Hepatocyte (in vitro differentiated cells): ENCODE data around the gene DAP. TPM values are rescaled to one million over a fixed set of nuclear protein-coding genes. Genes with fewer than 3 reads are reported as not detected.

Experiments used
- DNase-seq: peaks from one replicate; pipeline ENCODE4 v3.0.0-alpha.2; 2016; ENCODE audit warnings: low spot score
- H2AFZ ChIP-seq: fragments of 200-600 bp; sonication (generic); 2 replicates; pipeline ENCODE4 v1.6.0; 2016; ENCODE audit warnings: antibody characterized with exemption, mild to moderate bottlenecking
- H3K27ac ChIP-seq: fragments of 200-600 bp; sonication (generic); 2 replicates; pipeline ENCODE4 v1.5.1; 2016; ENCODE audit warnings: mild to moderate bottlenecking
- H3K27me3 ChIP-seq: fragments of 200-600 bp; sonication (generic); 2 replicates; pipeline ENCODE4 v1.6.1; 2016
- H3K36me3 ChIP-seq: fragments of 200-600 bp; sonication (generic); replicated peaks from 2 replicates; pipeline ENCODE4 v1.5.1; 2016; ENCODE audit warnings: low read depth; ENCODE audit not compliant: insufficient read depth
- H3K4me1 ChIP-seq: fragments of 200-600 bp; sonication (generic); 2 replicates; pipeline ENCODE4 v1.5.1; 2016; ENCODE audit warnings: mild to moderate bottlenecking, moderate library complexity; ENCODE audit not compliant: insufficient read depth
- H3K4me2 ChIP-seq: fragments of 200-600 bp; sonication (generic); 2 replicates; pipeline ENCODE4 v1.6.0; 2016
- H3K4me3 ChIP-seq: fragments of 200-600 bp; sonication (generic); 2 replicates; pipeline ENCODE4 v1.5.1; 2016; ENCODE audit warnings: mild to moderate bottlenecking
- H3K79me2 ChIP-seq: fragments of 200-600 bp; sonication (generic); 2 replicates; pipeline ENCODE4 v1.6.0; 2017; ENCODE audit warnings: mild to moderate bottlenecking
- H3K9me2 ChIP-seq: fragments of 200-600 bp; sonication (generic); replicated peaks from 2 replicates; pipeline ENCODE4 v1.6.0; 2017; ENCODE audit warnings: mild to moderate bottlenecking; ENCODE audit not compliant: insufficient read depth
- H3K9me3 ChIP-seq: fragments of 200-600 bp; sonication (generic); 2 replicates; pipeline ENCODE4 v1.5.1; 2016; ENCODE audit warnings: low read depth, mild to moderate bottlenecking
- H4K20me1 ChIP-seq: fragments of 200-600 bp; sonication (generic); 2 replicates; pipeline ENCODE4 v1.6.0; 2016; ENCODE audit warnings: mild to moderate bottlenecking; ENCODE audit not compliant: insufficient read depth, poor library complexity, severe bottlenecking
- CTCF ChIP-seq: fragments of 200-600 bp; sonication (generic); IDR thresholded peaks from 2 replicates; pipeline ENCODE4 v1.5.1; 2016; ENCODE audit warnings: antibody characterized with exemption, mild to moderate bottlenecking; ENCODE audit not compliant: poor library complexity
- EZH2 ChIP-seq: fragments of 200-600 bp; sonication (generic); IDR thresholded peaks from 2 replicates; pipeline ENCODE4 v1.6.1; 2016; ENCODE audit warnings: antibody characterized with exemption, mild to moderate bottlenecking, borderline replicate concordance
- EZH2phosphoT487 ChIP-seq: fragments of 200-600 bp; sonication (generic); IDR thresholded peaks from one replicate; pipeline ENCODE4 v1.6.1; 2018; ENCODE audit warnings: antibody characterized with exemption, mild to moderate bottlenecking, low read depth, moderate library complexity; ENCODE audit not compliant: unreplicated experiment, severe bottlenecking
- whole genome bisulfite sequencing: methylation state at CpG from one replicate; pipeline ENCODE4 v1.1.6; 2016; ENCODE audit warnings: low lambda C conversion rate; ENCODE audit errors: missing lambda C conversion rate; 5-methylcytosine and 5-hydroxymethylcytosine counted together
- polyA plus RNA-seq: library from polyadenylated mRNA; unstranded; fragments of >200 nt; fragmentation: Nextera tagmentation; extraction: Ambion mirVana; gene quantifications from 2 replicates; pipeline ENCODE4 v1.2.1, GENCODE V29; 2016
- total RNA-seq: library from RNA; depleted of rRNA; stranded (reverse); fragments of >200 nt; gene quantifications from 2 replicates; pipeline ENCODE4 v1.2.3, GENCODE V29; 2014

DAP gene
- total and polyA plus RNA-seq, 2 experiments from 2014 or later = 74.8 to 196 TPM

GRCh38 chr5:10652606-10653005 lies 108.4 kb downstream of the DAP start:
- no peak overlapping the region for H3K27ac ChIP-seq
- 91% methylated on average over 8 of the region's 8 CpGs for WGBS
- H3K27me3 ChIP-seq = no peaks in the 10 kb centered on the region
- no peaks in the 10 kb centered on the region for H3K79me2 ChIP-seq
- no peak overlapping the region for H3K4me3 ChIP-seq
- no peaks in the 10 kb centered on the region for H3K9me3 ChIP-seq
- no peaks in the 10 kb centered on the region for H3K36me3 ChIP-seq
- DNase-seq = no peak
- H3K4me2 ChIP-seq = no peak overlapping the region
- H3K4me1 ChIP-seq = no peaks in the 10 kb centered on the region
- no peaks in the 10 kb centered on the region for H4K20me1 ChIP-seq
- no peak overlapping the region for H2AFZ ChIP-seq
- no peaks in the 10 kb centered on the region for H3K9me2 ChIP-seq
- TF ChIP-seq CTCF (no peak), EZH2 (no peak), EZH2phosphoT487 (no peak)

- DNase-seq = no peak
- WGBS = 94% methylated on average over 13 of the region's 13 CpGs
These were observed 108.9 kb downstream of the DAP start for GRCh38 chr5:10652151-10652550.

GRCh38 chr5:10649666-10650380 lies 111.2 kb downstream of the DAP start:
- no peak for DNase-seq
- WGBS = 98% methylated on average over 30 of the region's 68 CpGs
- no peaks in the 10 kb centered on the region for H3K9me3 ChIP-seq
- H3K4me1 ChIP-seq = no peaks in the 10 kb centered on the region
- no peaks in the 10 kb centered on the region for H3K27me3 ChIP-seq
- H3K79me2 ChIP-seq = no peaks in the 10 kb centered on the region
- no peaks in the 10 kb centered on the region for H3K9me2 ChIP-seq
- no peak overlapping the region for H3K27ac ChIP-seq
- TF ChIP-seq EZH2 (no peak), EZH2phosphoT487 (no peak), CTCF (no peak)
- H3K4me2 ChIP-seq = no peak overlapping the region
- no peak overlapping the region for H3K4me3 ChIP-seq
- H2AFZ ChIP-seq = no peak overlapping the region
- no peaks in the 10 kb centered on the region for H3K36me3 ChIP-seq
- H4K20me1 ChIP-seq = no peaks in the 10 kb centered on the region

More at GRCh38 chr5:10652151-10652550, 108.9 kb downstream of the DAP start:
- Histone ChIP-seq H3K4me1 (no peaks in the 10 kb centered on the region), H3K27me3 (no peaks in the 10 kb centered on the region), H3K4me3 (no peak overlapping the region), H4K20me1 (no peaks in the 10 kb centered on the region), H3K36me3 (no peaks in the 10 kb centered on the region), H3K79me2 (no peaks in the 10 kb centered on the region), H2AFZ (no peak overlapping the region), H3K9me3 (no peaks in the 10 kb centered on the region), H3K4me2 (no peak overlapping the region), H3K27ac (no peak overlapping the region), H3K9me2 (no peaks in the 10 kb centered on the region)
- TF ChIP-seq CTCF (no peak), EZH2phosphoT487 (no peak), EZH2 (no peak)
